GM21723 (cell line): ENCODE results near the gene TTC33.

Experiments used
- ATAC-seq: cut with Tn5 transposase; IDR thresholded peaks from one replicate; pipeline ENCODE4 v1.9.1; 2021; ENCODE audit warnings: mild to moderate bottlenecking, moderate library complexity; ENCODE audit not compliant: unreplicated experiment

Gene TTC33

DNA sequence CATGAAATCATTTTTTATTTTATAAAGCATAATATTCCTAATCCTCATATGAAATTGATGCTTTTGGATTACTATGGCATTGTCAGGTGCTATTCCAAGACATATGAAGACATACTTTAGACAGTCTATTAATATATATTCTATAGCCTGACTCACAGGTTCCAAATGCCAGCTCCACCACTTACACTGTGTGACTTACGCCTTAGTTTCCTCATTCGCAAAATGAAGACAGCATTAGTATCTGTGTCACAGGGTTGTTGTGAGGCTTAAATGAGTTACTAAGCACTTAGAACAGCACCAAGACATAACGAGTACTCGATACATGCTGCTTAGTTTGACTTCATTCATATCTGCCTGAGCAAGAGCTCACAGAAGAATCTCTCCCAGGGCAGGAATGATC is 208.2 kb downstream of the TTC33 start:
- no peak for ATAC-seq

DNA sequence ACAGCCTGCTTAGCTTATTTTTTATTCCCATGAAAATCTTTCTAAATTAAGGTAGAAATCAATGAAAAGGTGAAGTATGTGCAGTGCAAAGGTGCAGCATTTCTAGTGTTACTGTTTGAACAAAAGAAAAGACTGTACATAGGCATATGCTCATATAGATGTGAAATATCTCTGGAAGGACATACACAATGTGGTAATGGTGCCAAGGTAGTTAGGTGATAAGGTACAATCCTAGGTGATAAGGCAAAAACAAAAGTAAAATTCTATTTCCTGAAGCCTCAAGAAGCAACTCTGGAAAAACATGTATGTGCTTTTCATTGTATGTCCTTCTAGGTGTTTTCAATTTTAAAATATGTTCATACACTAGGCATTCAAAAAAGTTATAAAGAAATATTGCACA is 215.5 kb downstream of the TTC33 start:
- no peak for ATAC-seq

DNA sequence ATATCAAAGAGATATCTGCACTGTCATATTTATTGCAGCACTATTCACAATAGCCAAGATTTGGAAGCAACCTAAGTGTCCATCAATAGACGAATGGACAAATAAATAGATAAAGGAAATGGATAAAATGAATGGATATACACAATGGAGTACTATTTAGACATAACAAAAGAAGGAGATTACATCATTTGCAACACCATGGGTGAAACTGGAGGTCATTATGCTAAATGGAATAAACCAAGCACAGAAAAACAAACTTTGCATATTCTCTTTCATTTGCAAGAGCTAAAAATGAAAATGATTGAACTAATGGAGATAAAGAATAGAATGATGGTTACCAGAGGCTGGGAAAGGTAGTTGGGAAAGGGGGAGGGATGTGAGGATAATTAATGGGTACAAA is 231.1 kb downstream of the TTC33 start:
- ATAC-seq, result no peak

DNA sequence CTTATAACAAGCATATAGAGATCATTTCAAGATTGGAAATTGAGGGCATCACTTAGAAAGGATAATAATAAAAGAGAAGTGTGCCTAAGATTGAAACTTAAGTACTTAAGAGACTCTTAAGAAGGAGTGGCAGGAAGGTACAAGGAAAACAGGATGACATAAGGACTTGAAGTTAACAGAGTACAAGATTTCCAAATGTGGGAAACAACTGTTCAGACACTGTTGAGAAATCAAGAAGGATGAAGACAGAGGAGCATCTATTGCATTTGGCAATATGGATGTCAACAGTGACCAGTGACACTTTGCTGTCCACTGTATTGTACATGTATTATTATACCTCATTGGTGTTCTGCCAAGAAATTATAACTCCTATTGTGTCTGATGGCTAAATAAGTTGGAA is 233.8 kb downstream of the TTC33 start:
- ATAC-seq, result no peak

DNA sequence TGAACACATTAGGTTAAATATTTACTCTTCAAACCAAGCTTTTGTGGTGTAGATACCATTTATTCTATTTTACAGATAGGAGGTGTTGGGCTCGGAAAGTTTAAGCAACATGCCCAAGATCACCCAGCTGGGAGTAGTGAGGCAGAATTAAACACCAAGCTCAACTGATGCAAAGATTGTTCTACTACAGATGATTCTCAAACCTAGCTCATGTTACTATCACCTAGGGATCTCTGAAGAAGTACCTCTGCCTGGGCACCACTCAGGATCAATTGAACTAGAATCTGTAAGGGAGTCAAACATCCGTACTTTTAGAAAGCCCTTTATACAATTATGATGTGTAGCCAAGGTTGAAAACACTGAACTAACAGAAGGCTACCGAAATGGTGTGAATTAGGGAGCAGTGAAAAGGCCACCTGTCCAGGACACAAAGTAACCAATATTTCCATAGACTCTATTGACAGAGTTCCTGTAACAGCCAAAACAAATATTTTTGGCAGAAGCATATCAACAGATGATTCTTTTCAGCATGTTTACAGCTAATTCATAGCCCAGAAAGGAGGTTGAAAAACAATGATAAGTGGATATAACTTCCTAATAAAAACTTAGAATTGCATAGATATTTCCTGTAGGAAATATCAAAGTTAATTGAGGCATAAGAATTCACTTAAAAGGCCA is 234.5 kb downstream of the TTC33 start:
- ATAC-seq, result no peak

DNA sequence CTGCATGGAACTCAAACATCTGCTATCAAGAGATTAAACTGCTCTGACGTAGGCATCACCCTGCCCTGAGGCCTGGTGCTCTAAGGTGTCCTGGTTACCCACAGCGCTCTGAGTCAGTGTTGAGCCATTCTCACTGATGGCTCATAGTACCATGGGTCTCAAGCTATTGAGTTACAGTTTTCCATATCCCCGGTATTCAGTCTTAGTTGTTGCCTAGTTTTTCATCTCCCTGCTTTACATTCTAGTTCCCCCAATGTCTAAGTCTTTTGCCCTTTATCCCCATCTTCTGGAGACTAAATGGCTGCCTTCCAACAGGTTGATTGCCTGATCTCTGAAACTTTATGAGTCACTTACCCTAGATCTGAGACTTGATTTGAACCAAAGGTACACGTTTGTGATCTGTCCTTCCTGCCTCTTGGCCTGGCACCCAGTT is 237.3 kb downstream of the TTC33 start:
- no peak for ATAC-seq

DNA sequence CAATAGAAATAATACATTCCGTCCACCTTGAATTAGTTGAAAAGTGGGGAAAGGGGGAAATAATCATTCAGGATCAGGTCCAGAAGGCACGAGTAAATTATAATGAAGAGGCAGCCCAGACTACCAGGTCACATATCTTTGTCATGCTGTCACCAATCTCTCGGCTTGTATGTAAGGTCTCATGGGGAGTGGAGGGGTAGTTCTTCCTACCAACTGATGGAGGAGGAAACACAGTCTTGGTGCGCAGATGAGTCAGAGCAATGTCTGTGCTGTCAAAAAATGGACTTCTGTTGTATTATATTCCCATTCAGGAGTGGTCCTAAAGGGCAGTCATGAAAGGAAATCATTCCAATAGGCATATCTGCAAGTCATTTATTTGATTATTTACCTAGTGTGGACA is 240.3 kb downstream of the TTC33 start:
- no peak for ATAC-seq

DNA sequence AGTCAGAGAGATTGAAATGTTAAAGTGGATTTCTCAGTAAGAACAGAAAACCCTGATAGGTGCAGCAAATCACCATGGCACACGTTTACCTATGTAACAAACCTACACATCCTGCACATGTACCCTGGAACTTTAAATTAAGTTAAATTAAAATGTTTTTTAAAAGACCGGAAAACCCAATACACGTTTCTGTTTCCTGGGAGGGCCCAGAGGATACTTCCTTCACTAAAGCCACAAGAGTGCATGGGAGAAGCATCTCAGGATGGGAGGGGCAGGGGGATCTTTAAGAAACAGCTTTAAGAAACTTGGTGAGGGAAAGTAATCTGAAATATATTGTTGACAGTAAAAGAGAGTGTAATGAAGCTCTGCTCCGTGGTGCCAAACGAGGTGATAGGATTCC is 240.8 kb downstream of the TTC33 start:
- no peak for ATAC-seq

DNA sequence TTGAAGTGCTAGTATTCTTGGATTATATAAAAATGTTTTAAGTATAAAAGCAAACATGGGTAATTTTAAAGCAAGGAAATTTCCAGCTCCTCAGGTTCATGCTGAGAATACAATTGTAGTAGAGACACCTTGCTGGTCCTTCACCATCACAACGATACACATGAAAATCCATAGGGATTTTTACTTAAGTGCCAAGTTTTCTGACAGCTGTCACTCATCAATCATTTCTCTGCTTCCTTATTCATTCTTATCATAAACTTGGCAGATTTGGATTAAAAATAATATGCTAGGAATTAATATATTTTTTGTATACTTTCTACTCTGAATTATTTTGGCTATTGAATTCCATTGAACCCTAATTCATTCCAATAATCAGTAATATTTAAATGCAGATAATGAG is 244.0 kb downstream of the TTC33 start:
- no peak for ATAC-seq

DNA sequence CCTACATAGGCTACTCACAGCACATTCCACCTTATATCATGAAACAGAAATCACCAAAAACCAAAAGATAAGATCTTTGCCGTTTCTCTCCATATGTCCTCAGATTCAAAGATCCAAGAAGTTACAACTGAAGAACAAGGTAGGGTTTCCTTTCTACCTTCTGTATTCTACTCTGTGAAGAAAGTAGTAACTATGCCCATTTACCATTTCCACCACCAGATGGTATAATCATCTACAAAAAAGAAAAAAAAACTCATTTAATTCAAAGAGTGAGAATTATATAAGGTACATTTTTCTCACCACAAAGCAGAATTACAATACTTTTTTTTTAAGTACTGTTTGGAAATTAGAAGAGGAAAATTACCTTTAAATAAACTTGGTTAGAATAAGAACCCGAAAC is 248.7 kb downstream of the TTC33 start:
- no peak for ATAC-seq

DNA sequence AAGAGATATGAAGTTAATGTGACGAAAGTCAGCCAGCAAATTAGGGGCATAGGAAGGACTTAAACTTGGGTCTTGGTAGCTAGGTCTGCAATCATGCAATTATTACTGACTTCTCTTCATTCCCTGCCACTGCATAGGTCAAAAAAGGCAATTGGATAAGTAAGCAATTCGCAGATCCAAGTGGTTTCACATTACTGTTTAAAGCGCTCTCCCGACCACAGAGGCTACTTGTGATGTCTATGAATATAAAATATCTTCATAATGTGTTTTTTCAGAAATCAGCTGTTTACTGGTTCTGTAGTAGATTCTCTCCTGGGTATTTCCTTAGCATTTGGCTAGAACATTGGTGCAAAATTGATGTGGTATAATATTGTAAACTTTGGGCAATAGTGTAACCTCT is 250.7 kb downstream of the TTC33 start:
- no peak for ATAC-seq

DNA sequence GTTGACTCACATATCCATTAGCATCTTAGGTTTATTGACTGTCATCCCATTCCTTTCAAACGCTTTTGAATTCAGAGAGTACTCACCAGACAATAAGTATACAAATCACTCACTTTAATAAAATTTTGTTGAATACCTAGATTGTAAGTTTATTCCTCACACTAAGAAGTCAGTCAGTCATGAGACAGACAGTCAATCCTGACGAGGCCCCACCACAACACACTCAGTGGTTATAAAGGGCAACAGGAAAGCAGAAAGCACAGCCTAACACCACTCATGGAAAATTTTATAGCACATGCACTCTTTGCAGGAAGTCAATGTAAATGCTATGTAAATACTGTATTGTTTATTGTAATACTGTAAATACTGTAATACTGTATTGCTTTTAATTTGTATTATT is 252.3 kb downstream of the TTC33 start:
- ATAC-seq, result no peak

DNA sequence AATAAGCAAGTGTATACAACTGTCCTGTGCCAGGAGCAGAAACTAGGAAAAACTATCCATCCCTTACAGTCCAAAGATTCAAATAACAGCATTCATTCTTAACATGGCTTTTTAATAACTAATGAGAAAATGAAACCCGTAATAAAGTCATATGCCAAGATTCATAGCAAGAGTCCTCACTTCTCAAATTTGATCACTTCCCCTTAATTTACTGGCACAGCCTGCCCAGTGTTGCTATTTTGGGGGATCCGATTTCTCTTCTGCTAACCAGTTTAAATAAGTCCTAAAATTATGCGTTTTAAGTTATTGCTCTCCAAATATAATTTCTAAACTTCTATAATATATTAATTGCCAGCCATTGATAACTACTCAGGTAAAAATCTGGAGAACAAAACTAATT is 253.0 kb downstream of the TTC33 start:
- ATAC-seq, result peak; percentile 70

DNA sequence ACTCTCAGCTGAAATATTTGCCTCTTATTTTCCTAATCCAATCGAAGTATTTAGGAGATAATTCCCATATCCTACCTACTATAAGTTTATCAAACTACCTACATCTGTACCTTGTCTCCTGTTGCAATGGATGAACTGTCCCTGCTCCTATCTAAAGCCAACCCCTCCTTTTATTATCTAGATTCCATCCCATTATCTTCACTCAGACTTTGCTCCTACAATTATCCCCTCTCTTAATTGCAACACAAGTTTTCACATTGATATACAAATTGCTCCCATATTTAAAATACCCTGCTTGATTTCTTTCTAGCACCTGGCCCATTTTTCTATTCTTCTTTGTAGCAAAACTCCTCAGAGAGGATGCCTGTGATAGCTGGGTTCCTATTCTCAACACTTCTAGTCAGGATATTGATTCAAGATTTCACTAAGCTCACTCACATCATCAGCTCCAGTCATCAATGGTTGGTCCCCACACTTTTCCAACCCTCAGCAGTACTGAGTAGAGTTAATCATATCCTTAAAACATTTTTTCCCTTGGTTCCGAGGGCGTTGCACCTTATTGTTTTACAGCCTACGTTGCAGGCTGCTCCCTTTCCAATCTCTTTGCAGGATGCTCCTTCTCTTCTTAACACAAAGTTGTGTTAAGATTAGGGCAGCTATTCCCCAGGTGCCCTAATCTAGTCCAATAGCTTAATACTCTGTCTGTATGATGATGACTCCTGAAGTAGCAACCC is 253.9 kb downstream of the TTC33 start:
- ATAC-seq, result no peak

DNA sequence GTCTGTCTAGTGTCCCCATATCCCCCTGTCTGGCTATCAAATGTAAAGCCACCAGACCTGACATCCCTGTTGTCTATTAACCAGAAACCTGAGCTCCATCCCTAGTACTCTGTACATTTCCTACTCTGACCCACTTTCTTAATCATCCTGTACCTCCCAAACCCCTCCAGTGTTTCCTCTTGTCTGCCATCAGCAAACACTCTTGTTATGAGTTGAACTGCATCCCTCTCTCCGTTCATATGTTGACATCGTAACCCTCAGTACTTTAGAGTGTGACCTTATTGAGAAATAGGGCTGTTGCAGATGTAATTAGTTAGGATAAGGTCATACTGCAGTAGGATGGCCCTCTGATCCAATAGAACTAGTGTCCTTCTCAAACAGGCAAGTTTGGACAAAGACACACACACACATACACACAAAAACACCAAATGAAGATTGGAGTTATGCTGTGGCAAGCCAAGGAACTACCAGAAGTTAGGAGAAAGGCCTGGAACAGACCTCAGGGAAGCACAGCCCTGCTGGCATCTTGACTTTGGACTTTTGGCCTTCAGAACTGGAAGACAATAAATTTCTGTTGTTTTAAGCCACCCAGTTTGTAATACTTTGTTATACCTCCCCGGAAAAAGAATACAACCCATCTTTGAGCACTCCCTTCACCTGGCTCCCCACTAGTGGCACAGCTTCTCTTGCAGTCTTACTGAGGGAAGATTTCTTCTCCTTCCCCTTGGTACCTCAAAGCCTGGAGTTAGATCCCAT is 256.1 kb downstream of the TTC33 start:
- ATAC-seq, result no peak

DNA sequence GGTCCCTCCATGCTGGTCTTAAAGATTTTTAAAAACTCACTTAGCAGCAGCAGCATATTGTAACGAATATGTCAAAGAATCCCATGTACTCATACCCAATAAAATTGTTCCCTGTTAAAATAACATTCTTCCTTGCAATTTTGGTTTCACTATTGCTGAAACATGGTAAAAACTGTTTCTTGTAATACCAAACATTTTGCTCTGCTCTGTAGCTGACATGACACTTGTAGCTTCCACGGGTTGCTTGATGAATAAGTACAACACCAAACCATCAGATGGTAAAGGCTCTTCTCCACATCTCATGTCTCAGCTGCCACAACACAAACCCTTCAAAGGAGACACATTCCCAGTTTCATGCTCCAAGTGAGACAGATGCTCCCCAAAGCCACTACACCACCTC is 256.8 kb downstream of the TTC33 start:
- ATAC-seq, result no peak

DNA sequence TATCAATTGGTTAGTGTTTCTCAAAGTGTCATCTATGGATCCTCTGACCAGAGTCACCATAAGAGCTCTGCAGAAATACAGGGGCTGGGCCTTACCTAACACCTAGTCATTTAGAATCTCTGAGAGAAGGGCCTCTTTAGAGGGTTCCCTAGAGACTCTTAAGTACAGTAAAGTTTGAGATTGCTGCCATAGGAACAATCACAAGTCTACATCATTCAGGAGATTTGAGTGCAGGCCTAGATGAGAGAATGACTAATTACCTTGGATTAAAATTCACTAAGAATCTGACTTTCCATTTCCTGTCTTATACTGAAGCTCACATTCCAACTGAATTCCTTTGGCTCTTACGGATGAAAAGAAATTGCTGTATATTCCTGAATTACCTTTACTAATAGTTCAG is 258.2 kb downstream of the TTC33 start:
- ATAC-seq, result no peak

DNA sequence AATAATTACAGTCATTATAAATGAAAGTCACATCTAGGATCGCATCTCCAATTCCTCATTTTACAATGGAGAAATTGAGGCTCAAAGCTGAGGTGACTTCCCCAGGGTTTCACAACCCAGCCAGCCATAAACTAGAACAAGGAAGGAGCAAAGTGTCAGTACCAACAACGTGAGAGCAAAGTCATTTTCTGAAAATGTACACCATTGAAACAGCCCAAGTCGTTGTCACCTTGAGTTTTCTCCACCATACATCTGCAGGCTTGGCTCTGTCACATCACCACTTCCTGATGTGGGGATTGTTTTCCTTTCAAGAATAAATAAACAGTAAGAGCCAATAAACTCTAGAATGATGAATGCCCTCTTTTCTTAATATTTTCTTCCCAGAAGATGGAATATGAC is 260.5 kb downstream of the TTC33 start:
- ATAC-seq, result no peak

DNA sequence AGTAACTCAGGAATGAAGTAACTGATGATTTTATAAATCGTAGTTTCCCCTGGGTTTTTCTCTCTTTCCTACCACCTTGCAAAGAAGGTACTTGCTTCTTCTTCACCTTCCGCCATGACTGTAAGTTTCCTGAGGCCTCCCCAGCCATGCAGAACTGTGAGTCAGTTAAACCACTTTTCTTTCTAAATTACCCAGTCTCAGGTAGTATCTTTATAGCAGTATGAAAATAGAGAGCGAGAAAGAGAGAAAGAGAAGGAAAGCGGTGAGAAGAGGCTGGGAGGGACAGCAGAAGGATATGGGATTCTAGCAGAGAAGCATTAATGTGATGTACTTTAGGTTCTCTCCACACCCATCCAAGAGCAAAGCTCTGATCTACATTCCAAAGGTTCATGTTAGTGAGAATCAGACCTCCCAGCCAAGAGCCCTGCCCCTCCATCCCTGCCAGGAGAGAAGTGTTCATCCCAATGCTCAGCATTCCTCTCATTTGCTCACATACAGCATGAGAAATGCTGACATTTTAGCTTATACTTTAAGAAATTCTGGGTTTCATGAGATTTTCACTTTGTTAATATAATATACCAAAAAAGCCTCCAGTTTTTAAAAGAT is 261.0 kb downstream of the TTC33 start:
- ATAC-seq, result no peak

DNA sequence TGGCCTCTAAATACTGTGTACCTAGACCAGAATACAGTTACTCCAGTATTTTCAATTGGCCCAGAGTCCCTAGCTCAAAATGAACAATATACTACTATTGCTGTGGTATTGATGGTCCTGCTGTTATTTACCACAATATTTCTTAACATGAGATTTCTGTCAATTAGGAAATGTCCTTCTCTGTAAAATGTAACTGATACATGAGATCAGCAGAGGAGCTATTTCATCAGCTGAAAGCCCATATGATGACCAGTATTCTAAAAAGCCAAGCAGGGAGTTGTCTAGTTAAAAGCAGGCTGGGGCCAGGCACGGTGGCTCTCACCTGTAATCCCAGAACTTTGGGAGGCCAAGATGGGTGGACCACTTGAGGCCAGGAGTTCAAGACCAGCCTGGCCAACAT is 263.7 kb downstream of the TTC33 start:
- ATAC-seq, result no peak

DNA sequence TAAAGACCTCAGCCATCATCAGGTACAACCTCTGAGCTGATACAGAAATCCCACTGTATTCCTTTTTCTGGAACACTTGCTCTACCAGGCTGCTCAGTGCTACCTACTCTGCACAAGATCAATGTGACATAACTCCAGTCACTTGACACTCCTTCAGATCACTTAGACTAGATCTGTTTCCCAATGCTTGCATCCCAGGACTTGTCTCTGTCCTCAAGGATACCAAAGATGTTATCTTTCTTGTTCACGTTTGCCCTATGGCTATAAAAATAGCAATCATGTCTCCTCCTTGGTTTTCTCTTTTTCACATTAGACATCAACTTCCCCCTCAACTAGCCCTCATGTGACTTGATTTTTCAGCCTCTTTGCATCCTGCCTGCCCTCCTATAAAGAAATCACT is 264.1 kb downstream of the TTC33 start:
- ATAC-seq, result no peak
